Stimulated activated CD8-positive, alpha-beta memory T cell treated with anti-CD3 and anti-CD28 coated beads, Interleukin-4, amount 100 ng/mL, for 1 hour (primary cell): ENCODE measurements around the gene TRAK2.
"Not testable (repeated sequence)": the region's sequence is repeated elsewhere in the genome, so short reads cannot be mapped to it uniquely, and the experiment has no call there.

ENCODE experiments used
- DNase-seq, 2 donors: peaks; one replicate each; pipeline ENCODE4 v3.0.0-alpha.2; 2020; ENCODE audit warnings: low read depth in 2 of 2, low spot score in 1 of 2

The TRAK2 gene

GRCh38 chr2:201419057-201419635 lies 32.1 kb downstream of the TRAK2 start:
- no peak for DNase-seq

GRCh38 chr2:201415149-201415548 lies 36.1 kb downstream of the TRAK2 start:
- no peak for DNase-seq

GRCh38 chr2:201414099-201415023 lies 36.9 kb downstream of the TRAK2 start:
- DNase-seq, result no peak

- no peak for DNase-seq
Observed at GRCh38 chr2:201413552-201413951, 37.7 kb downstream of the TRAK2 start.

- no peak for DNase-seq
Observed at GRCh38 chr2:201413143-201413542, 38.1 kb downstream of the TRAK2 start.

GRCh38 chr2:201411421-201411820 lies 39.8 kb downstream of the TRAK2 start:
- DNase-seq, result no peak

GRCh38 chr2:201408931-201409330 lies 42.3 kb downstream of the TRAK2 start:
- DNase-seq, result no peak

- DNase-seq, result no peak
Observed at GRCh38 chr2:201407265-201407664, 44.0 kb downstream of the TRAK2 start.

- no peak for DNase-seq
Observed at GRCh38 chr2:201406077-201406662, 45.1 kb downstream of the TRAK2 start.

- DNase-seq, result no peak
Observed at GRCh38 chr2:201404699-201405280, 46.5 kb downstream of the TRAK2 start.

GRCh38 chr2:201403880-201404279 lies 47.4 kb downstream of the TRAK2 start:
- no peak for DNase-seq

- no peak for DNase-seq
Observed at GRCh38 chr2:201402651-201403562, 48.4 kb downstream of the TRAK2 start.

- DNase-seq, result no peak
Observed at GRCh38 chr2:201401815-201402214, 49.4 kb downstream of the TRAK2 start.

- DNase-seq, result no peak
Observed at GRCh38 chr2:201396595-201396994, 54.7 kb downstream of the TRAK2 start.

GRCh38 chr2:201383136-201383535 lies 68.1 kb downstream of the TRAK2 start:
- DNase-seq, result no peak

GRCh38 chr2:201378496-201379397 lies 72.5 kb downstream of the TRAK2 start:
- DNase-seq, result no peak

GRCh38 chr2:201377218-201377617 lies 74.0 kb downstream of the TRAK2 start:
- no peak for DNase-seq

- DNase-seq, result no peak
Observed at GRCh38 chr2:201369775-201370174, 81.5 kb downstream of the TRAK2 start.

GRCh38 chr2:201369318-201369717 lies 81.9 kb downstream of the TRAK2 start:
- DNase-seq, result not testable (repeated sequence)

GRCh38 chr2:201366146-201366545 lies 85.1 kb downstream of the TRAK2 start:
- no peak for DNase-seq
